ENCODE results near the gene PRUNE2. TPM values are rescaled to one million over a fixed set of nuclear protein-coding genes. Genes with fewer than 3 reads are reported as not detected.
A peak's percentile ranks its signal among the peaks of the same experiment; 100 is the strongest.

Gene PRUNE2
- total and polyA plus RNA-seq, 4 donors: 38.1 to 558 (median 198) TPM

GRCh38 chr9:76895186-76895585 is 10.7 kb downstream of the PRUNE2 start:
- no peaks in the 10 kb centered on the region for H3K9me3 ChIP-seq (ENCODE audit: control insufficient read depth, low read length)
- H3K27ac ChIP-seq (ENCODE audit: low read depth in 1 of 2, low read length in 2 of 2): peak overlapping the region; percentile 52 to 55
- no peaks in the 10 kb centered on the region for H3K36me3 ChIP-seq (ENCODE audit: control insufficient read depth in 1 of 2, insufficient read depth in 2 of 2, low read length in 1 of 2)
- peaks cover 17 to 29% of the 10 kb centered on the region in 2 donors for H3K4me1 ChIP-seq (ENCODE audit: control insufficient read depth in 1 of 2, insufficient read depth in 2 of 2, low read length in 2 of 2)
- WGBS, 2 donors: 62 to 72% methylated on average over 6 of the region's 6 CpGs
- H3K4me3 ChIP-seq (ENCODE audit: low read length in 2 of 2): no peak overlapping the region
- ATAC-seq (ENCODE audit: low FRiP score) (no peak), DNase-seq (peak in 1 of 2 donors; percentile 63)
- intact Hi-C loops (cut with DNase I): loop anchor here in 1 of 2 donors (5.0 kb wide), 1 partner anchor 78 kb away; no protein-coding TSS in a partner anchor
- no peaks in the 10 kb centered on the region for H3K27me3 ChIP-seq (ENCODE audit: control insufficient read depth in 1 of 2, insufficient read depth in 2 of 2, low read length in 1 of 2)

GRCh38 chr9:76894198-76894597 is 11.7 kb downstream of the PRUNE2 start:
- Histone ChIP-seq H3K9me3 (ENCODE audit: control insufficient read depth, low read length) (no peaks in the 10 kb centered on the region), H3K4me3 (ENCODE audit: low read length in 2 of 2) (no peak overlapping the region), H3K36me3 (ENCODE audit: control insufficient read depth in 1 of 2, insufficient read depth in 2 of 2, low read length in 1 of 2) (no peaks in the 10 kb centered on the region), H3K4me1 (ENCODE audit: control insufficient read depth in 1 of 2, insufficient read depth in 2 of 2, low read length in 2 of 2) (peaks cover 16 to 22% of the 10 kb centered on the region in 2 donors), H3K27me3 (ENCODE audit: control insufficient read depth in 1 of 2, insufficient read depth in 2 of 2, low read length in 1 of 2) (no peaks in the 10 kb centered on the region), H3K27ac (ENCODE audit: low read depth in 1 of 2, low read length in 2 of 2) (peak overlapping the region; percentile 33 to 46)
- WGBS, 2 donors: 61 to 65% methylated on average over 5 of the region's 5 CpGs
- intact Hi-C loops (cut with DNase I): loop anchor here in 1 of 2 donors (5.0 kb wide), 1 partner anchor 57 kb away; no protein-coding TSS in a partner anchor
- ATAC-seq (ENCODE audit: low FRiP score): no peak
- no peak for DNase-seq

- intact Hi-C loops (cut with DNase I): loop anchor here in 1 of 2 donors (5.0 kb wide), 1 partner anchor 56 kb away; no protein-coding TSS in a partner anchor
- H3K9me3 ChIP-seq (ENCODE audit: control insufficient read depth, low read length): no peaks in the 10 kb centered on the region
- peaks cover 15 to 22% of the 10 kb centered on the region in 2 donors for H3K4me1 ChIP-seq (ENCODE audit: control insufficient read depth in 1 of 2, insufficient read depth in 2 of 2, low read length in 2 of 2)
- peak overlapping the region; percentile 44 to 80 for H3K27ac ChIP-seq (ENCODE audit: low read depth in 1 of 2, low read length in 2 of 2)
- H3K36me3 ChIP-seq (ENCODE audit: control insufficient read depth in 1 of 2, insufficient read depth in 2 of 2, low read length in 1 of 2): no peaks in the 10 kb centered on the region
- WGBS, 2 donors: 5 to 9% methylated on average over 4 of the region's 4 CpGs
- DNase-seq: peak; percentile 72 to 81
- no peaks in the 10 kb centered on the region for H3K27me3 ChIP-seq (ENCODE audit: control insufficient read depth in 1 of 2, insufficient read depth in 2 of 2, low read length in 1 of 2)
- H3K4me3 ChIP-seq (ENCODE audit: low read length in 2 of 2): no peak overlapping the region
- ATAC-seq (ENCODE audit: low FRiP score): peak; percentile 84
Observed at GRCh38 chr9:76893395-76893932, 12.4 kb downstream of the PRUNE2 start.

- Histone ChIP-seq H3K36me3 (ENCODE audit: control insufficient read depth in 1 of 2, insufficient read depth in 2 of 2, low read length in 1 of 2) (no peaks in the 10 kb centered on the region), H3K27ac (ENCODE audit: low read depth in 1 of 2, low read length in 2 of 2) (peak overlapping the region in 1 of 2 donors; percentile 54), H3K4me3 (ENCODE audit: low read length in 2 of 2) (no peak overlapping the region), H3K9me3 (ENCODE audit: control insufficient read depth, low read length) (no peaks in the 10 kb centered on the region), H3K27me3 (ENCODE audit: control insufficient read depth in 1 of 2, insufficient read depth in 2 of 2, low read length in 1 of 2) (no peaks in the 10 kb centered on the region), H3K4me1 (ENCODE audit: control insufficient read depth in 1 of 2, insufficient read depth in 2 of 2, low read length in 2 of 2) (peaks cover 8 to 30% of the 10 kb centered on the region in 2 donors)
- DNase-seq (no peak), ATAC-seq (ENCODE audit: low FRiP score) (no peak)
- intact Hi-C loops (cut with DNase I): loop anchor here in 1 of 2 donors (5.0 kb wide), 1 partner anchor 55 kb away; no protein-coding TSS in a partner anchor
- 91 to 92% methylated on average over 5 of the region's 5 CpGs for WGBS, 2 donors
Observed at GRCh38 chr9:76891874-76892273, 14.0 kb downstream of the PRUNE2 start.

GRCh38 chr9:76891279-76891678 is 14.6 kb downstream of the PRUNE2 start:
- ATAC-seq (ENCODE audit: low FRiP score) (no peak), DNase-seq (no peak)
- 93 to 94% methylated on average over 5 of the region's 5 CpGs for WGBS, 2 donors
- intact Hi-C loops (cut with DNase I): loop anchor here in 1 of 2 donors (5.0 kb wide), 1 partner anchor 54 kb away; no protein-coding TSS in a partner anchor
- Histone ChIP-seq H3K4me1 (ENCODE audit: control insufficient read depth in 1 of 2, insufficient read depth in 2 of 2, low read length in 2 of 2) (peaks cover 8 to 26% of the 10 kb centered on the region in 2 donors), H3K27ac (ENCODE audit: low read depth in 1 of 2, low read length in 2 of 2) (no peak overlapping the region), H3K9me3 (ENCODE audit: control insufficient read depth, low read length) (no peaks in the 10 kb centered on the region), H3K27me3 (ENCODE audit: control insufficient read depth in 1 of 2, insufficient read depth in 2 of 2, low read length in 1 of 2) (no peaks in the 10 kb centered on the region), H3K4me3 (ENCODE audit: low read length in 2 of 2) (no peak overlapping the region), H3K36me3 (ENCODE audit: control insufficient read depth in 1 of 2, insufficient read depth in 2 of 2, low read length in 1 of 2) (no peaks in the 10 kb centered on the region)

GRCh38 chr9:76887951-76888350 is 18.0 kb downstream of the PRUNE2 start:
- no peak for ATAC-seq (ENCODE audit: low FRiP score)
- H3K4me3 ChIP-seq (ENCODE audit: low read length in 2 of 2): no peak overlapping the region
- H3K27ac ChIP-seq (ENCODE audit: low read depth in 1 of 2, low read length in 2 of 2): peak overlapping the region; percentile 18 to 78
- H3K9me3 ChIP-seq (ENCODE audit: control insufficient read depth, low read length): no peaks in the 10 kb centered on the region
- H3K4me1 ChIP-seq (ENCODE audit: control insufficient read depth in 1 of 2, insufficient read depth in 2 of 2, low read length in 2 of 2): peaks cover 8 to 23% of the 10 kb centered on the region in 2 donors
- no peaks in the 10 kb centered on the region for H3K27me3 ChIP-seq (ENCODE audit: control insufficient read depth in 1 of 2, insufficient read depth in 2 of 2, low read length in 1 of 2)
- intact Hi-C loops (cut with DNase I): no loop called here
- H3K36me3 ChIP-seq (ENCODE audit: control insufficient read depth in 1 of 2, insufficient read depth in 2 of 2, low read length in 1 of 2): no peaks in the 10 kb centered on the region
- 83 to 84% methylated on average over 7 of the region's 7 CpGs for WGBS, 2 donors
- DNase-seq: no peak

- intact Hi-C loops (cut with DNase I): no loop called here
- H3K9me3 ChIP-seq (ENCODE audit: control insufficient read depth, low read length): no peaks in the 10 kb centered on the region
- H3K27me3 ChIP-seq (ENCODE audit: control insufficient read depth in 1 of 2, insufficient read depth in 2 of 2, low read length in 1 of 2): no peaks in the 10 kb centered on the region
- peak overlapping the region; percentile 18 to 78 for H3K27ac ChIP-seq (ENCODE audit: low read depth in 1 of 2, low read length in 2 of 2)
- no peaks in the 10 kb centered on the region for H3K36me3 ChIP-seq (ENCODE audit: control insufficient read depth in 1 of 2, insufficient read depth in 2 of 2, low read length in 1 of 2)
- no peak for ATAC-seq (ENCODE audit: low FRiP score)
- no peak overlapping the region for H3K4me3 ChIP-seq (ENCODE audit: low read length in 2 of 2)
- H3K4me1 ChIP-seq (ENCODE audit: control insufficient read depth in 1 of 2, insufficient read depth in 2 of 2, low read length in 2 of 2): peaks cover 8 to 21% of the 10 kb centered on the region in 2 donors
- 72 to 78% methylated on average over 5 of the region's 5 CpGs for WGBS, 2 donors
- DNase-seq: no peak
Observed at GRCh38 chr9:76887003-76887821, 18.7 kb downstream of the PRUNE2 start.

- H3K9me3 ChIP-seq (ENCODE audit: control insufficient read depth, low read length): no peaks in the 10 kb centered on the region
- H3K27ac ChIP-seq (ENCODE audit: low read depth in 1 of 2, low read length in 2 of 2): peak overlapping the region in 1 of 2 donors; percentile 17
- intact Hi-C loops (cut with DNase I): no loop called here
- H3K36me3 ChIP-seq (ENCODE audit: control insufficient read depth in 1 of 2, insufficient read depth in 2 of 2, low read length in 1 of 2): no peaks in the 10 kb centered on the region
- H3K4me1 ChIP-seq (ENCODE audit: control insufficient read depth in 1 of 2, insufficient read depth in 2 of 2, low read length in 2 of 2): peaks cover 5 to 14% of the 10 kb centered on the region in 2 donors
- DNase-seq (no peak), ATAC-seq (ENCODE audit: low FRiP score) (no peak)
- H3K4me3 ChIP-seq (ENCODE audit: low read length in 2 of 2): no peak overlapping the region
- H3K27me3 ChIP-seq (ENCODE audit: control insufficient read depth in 1 of 2, insufficient read depth in 2 of 2, low read length in 1 of 2): no peaks in the 10 kb centered on the region
- WGBS, 2 donors: 83 to 90% methylated on average over 3 of the region's 3 CpGs
Observed at GRCh38 chr9:76886318-76886717, 19.6 kb downstream of the PRUNE2 start.
